Measurements from ENCODE around the gene SDK2. TPM values are rescaled to one million over a fixed set of nuclear protein-coding genes. Genes with fewer than 3 reads are reported as not detected.

SDK2 gene
- total RNA-seq, 2 donors from 2014 or later, result 16.5 to 26.3 TPM

- no peak for TF ChIP-seq CTCF (IDR thresholded peaks at IDR 0.05)
- TF ChIP-seq POLR2A (IDR thresholded peaks at IDR 0.05), result no peak
- TF ChIP-seq POLR2AphosphoS5 (IDR thresholded peaks at IDR 0.05), result no peak
- intact Hi-C loops (cut with DNase I), result loop anchor here (5.0 kb wide), 1 partner anchor 37 kb away; no protein-coding TSS in a partner anchor
- 73% methylated on average over 10 of the region's 10 CpGs for WGBS
- Histone ChIP-seq H3K4me3 (no peak overlapping the region), H3K27me3 (replicated peaks; ENCODE audit: insufficient read depth) (no peaks in the 10 kb centered on the region), H3K4me1 (replicated peaks) (peaks cover 18% of the 10 kb centered on the region), H3K27ac (peak overlapping the region; percentile 69 to 76), H3K36me3 (no peaks in the 10 kb centered on the region), H3K9me3 (no peaks in the 10 kb centered on the region)
- DNase-seq (ENCODE audit: low spot score), result no peak
These were observed 284.9 kb downstream of the SDK2 start for GRCh38 chr17:73359352-73359751.

- peak overlapping the region; percentile 49 to 69 for H3K27ac ChIP-seq
- DNase-seq (ENCODE audit: low spot score), result peak; percentile 65
- H3K36me3 ChIP-seq, result no peaks in the 10 kb centered on the region
- peaks cover 18% of the 10 kb centered on the region for H3K4me1 ChIP-seq (replicated peaks)
- 52% methylated on average over 9 of the region's 9 CpGs for WGBS
- no peak for TF ChIP-seq CTCF (IDR thresholded peaks at IDR 0.05)
- TF ChIP-seq POLR2A (IDR thresholded peaks at IDR 0.05), result no peak
- TF ChIP-seq POLR2AphosphoS5 (IDR thresholded peaks at IDR 0.05), result no peak
- no peak overlapping the region for H3K4me3 ChIP-seq
- H3K27me3 ChIP-seq (replicated peaks; ENCODE audit: insufficient read depth), result no peaks in the 10 kb centered on the region
- no peaks in the 10 kb centered on the region for H3K9me3 ChIP-seq
- intact Hi-C loops (cut with DNase I), result loop anchor here (5.0 kb wide), 1 partner anchor 36 kb away; no protein-coding TSS in a partner anchor
These were observed 285.6 kb downstream of the SDK2 start for GRCh38 chr17:73358668-73359067.

- intact Hi-C loops (cut with DNase I), result loop anchor here (5.0 kb wide), 1 partner anchor 36 kb away; no protein-coding TSS in a partner anchor
- no peaks in the 10 kb centered on the region for H3K9me3 ChIP-seq
- DNase-seq (ENCODE audit: low spot score), result no peak
- H3K4me3 ChIP-seq, result no peak overlapping the region
- no peak overlapping the region for H3K27ac ChIP-seq
- TF ChIP-seq POLR2A (IDR thresholded peaks at IDR 0.05) (no peak), CTCF (IDR thresholded peaks at IDR 0.05) (no peak), POLR2AphosphoS5 (IDR thresholded peaks at IDR 0.05) (no peak)
- WGBS, result 92% methylated on average over 19 of the region's 19 CpGs
- H3K27me3 ChIP-seq (replicated peaks; ENCODE audit: insufficient read depth), result no peaks in the 10 kb centered on the region
- no peaks in the 10 kb centered on the region for H3K36me3 ChIP-seq
- H3K4me1 ChIP-seq (replicated peaks), result peaks cover 18% of the 10 kb centered on the region
These were observed 286.3 kb downstream of the SDK2 start for GRCh38 chr17:73357981-73358380.

- H3K36me3 ChIP-seq, result no peaks in the 10 kb centered on the region
- no peak overlapping the region for H3K27ac ChIP-seq
- no peak for DNase-seq (ENCODE audit: low spot score)
- TF ChIP-seq CTCF (IDR thresholded peaks at IDR 0.05), result no peak
- TF ChIP-seq POLR2A (IDR thresholded peaks at IDR 0.05), result no peak
- no peak for TF ChIP-seq POLR2AphosphoS5 (IDR thresholded peaks at IDR 0.05)
- H3K9me3 ChIP-seq, result no peaks in the 10 kb centered on the region
- 71% methylated on average over 9 of the region's 9 CpGs for WGBS
- no peak overlapping the region for H3K4me3 ChIP-seq
- H3K27me3 ChIP-seq (replicated peaks; ENCODE audit: insufficient read depth), result no peaks in the 10 kb centered on the region
- intact Hi-C loops (cut with DNase I), result loop anchor here (5.0 kb wide), 1 partner anchor 35 kb away; no protein-coding TSS in a partner anchor
- H3K4me1 ChIP-seq (replicated peaks), result peaks cover 18% of the 10 kb centered on the region
These were observed 286.9 kb downstream of the SDK2 start for GRCh38 chr17:73357318-73357717.

GRCh38 chr17:73356561-73357170, 287.6 kb downstream of the SDK2 start:
- intact Hi-C loops (cut with DNase I), result loop anchor here (5.0 kb wide), 1 partner anchor 34 kb away; no protein-coding TSS in a partner anchor
- DNase-seq (ENCODE audit: low spot score), result no peak
- peak overlapping the region in 1 of 2 donors; percentile 30 for H3K27ac ChIP-seq

More at GRCh38 chr17:73356561-73357170, 287.6 kb downstream of the SDK2 start:
- Histone ChIP-seq H3K9me3 (no peaks in the 10 kb centered on the region), H3K27me3 (replicated peaks; ENCODE audit: insufficient read depth) (no peaks in the 10 kb centered on the region), H3K4me1 (replicated peaks) (peaks cover 18% of the 10 kb centered on the region), H3K36me3 (no peaks in the 10 kb centered on the region), H3K4me3 (no peak overlapping the region)
- TF ChIP-seq POLR2A (IDR thresholded peaks at IDR 0.05) (no peak), POLR2AphosphoS5 (IDR thresholded peaks at IDR 0.05) (no peak), CTCF (IDR thresholded peaks at IDR 0.05) (no peak)
- 92% methylated on average over 8 of the region's 8 CpGs for WGBS

Data from prostate gland (tissue), 2 donors.